Left ventricle myocardium inferior (tissue), 1 donor: ENCODE data around the gene ENTHD1. TPM values are rescaled to one million over a fixed set of nuclear protein-coding genes. Genes with fewer than 3 reads are reported as not detected.

ENCODE experiments used
- DNase-seq: peaks from one replicate; pipeline ENCODE4 v3.0.0-alpha.2; 2020
- H3K27ac ChIP-seq: fragments of 200-600 bp; replicated peaks from 2 replicates; pipeline ENCODE4 v1.8.0; 2021
- H3K27me3 ChIP-seq: fragments of 200-600 bp; 2 replicates; pipeline ENCODE4 v1.8.0; 2021; ENCODE audit warnings: low read depth
- H3K36me3 ChIP-seq: fragments of 200-600 bp; 2 replicates; pipeline ENCODE4 v1.8.0; 2021
- H3K4me1 ChIP-seq: fragments of 200-600 bp; 2 replicates; pipeline ENCODE4 v1.8.0; 2021
- H3K4me3 ChIP-seq: fragments of 200-600 bp; 2 replicates; pipeline ENCODE4 v1.8.0; 2021; ENCODE audit warnings: mild to moderate bottlenecking, moderate library complexity
- H3K9me3 ChIP-seq: fragments of 200-600 bp; replicated peaks from 2 replicates; pipeline ENCODE4 v1.8.0; 2021
- intact Hi-C: fragments of 100-400 bp; cut with micrococcal nuclease; formaldehyde crosslinking; loops from one replicate; pipeline ENCODE4 v1.11.0; 2022
- total RNA-seq: library from RNA; stranded (reverse); fragmentation: NEBNext Ultra II Directional; extraction: Animal tissue kit (Norgen Biotek cat#: 25700); gene quantifications from one replicate; pipeline ENCODE4 v1.2.1, GENCODE V29; 2021
- TF ChIP-seq, protein P1 (sequence below): fragments of 200-600 bp; IDR thresholded peaks from 2 replicates; pipeline ENCODE4 v1.8.0; 2021; ENCODE audit warnings: antibody characterized with exemption, mild to moderate bottlenecking, borderline replicate concordance
- donor health status: DM: no; HTN: yes; CAD: no; lungs with severe emphysema.

ENTHD1 gene
- total RNA-seq, 1 donor from 2014 or later = not detected

DNA sequence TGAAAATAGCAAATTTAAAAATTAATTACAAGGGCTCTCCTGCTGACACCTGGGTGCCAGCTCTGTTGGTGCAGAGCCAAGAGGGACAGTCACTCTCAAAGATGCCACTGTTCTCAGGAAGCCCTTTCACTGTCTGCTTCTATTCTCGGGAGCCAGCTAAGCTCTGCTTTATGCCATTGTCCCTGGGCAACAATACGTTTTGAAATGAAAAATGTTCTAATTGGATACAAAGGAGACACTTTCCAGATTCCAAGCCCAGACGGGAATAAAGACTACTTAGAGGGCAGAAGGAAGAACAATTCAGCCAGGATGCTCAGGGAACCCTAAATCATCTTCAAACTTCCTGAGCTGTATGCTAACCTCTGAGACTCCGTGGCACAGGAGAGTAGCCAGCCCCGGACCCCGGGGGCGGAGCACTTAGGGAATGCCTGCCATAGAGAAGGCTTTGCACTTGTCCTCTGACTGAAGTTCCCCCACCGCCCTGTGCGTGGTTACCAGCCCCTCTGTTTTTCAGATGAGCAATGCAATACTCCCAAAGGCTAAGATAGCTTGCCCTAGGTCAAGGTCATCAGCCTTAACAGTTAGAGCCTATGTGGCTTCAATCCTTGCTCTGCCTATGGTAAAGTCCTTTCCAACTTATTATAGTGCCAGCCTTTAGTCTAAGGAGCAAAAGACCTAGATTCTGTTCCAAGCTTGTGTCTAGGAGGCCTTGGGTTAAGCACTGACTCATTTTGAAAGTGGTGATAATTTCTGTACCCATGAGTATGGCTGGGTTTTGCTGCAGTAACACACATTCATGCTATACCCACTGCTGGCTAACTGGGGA lies 172.1 kb downstream of the ENTHD1 start:
- TF ChIP-seq, protein P1, sequence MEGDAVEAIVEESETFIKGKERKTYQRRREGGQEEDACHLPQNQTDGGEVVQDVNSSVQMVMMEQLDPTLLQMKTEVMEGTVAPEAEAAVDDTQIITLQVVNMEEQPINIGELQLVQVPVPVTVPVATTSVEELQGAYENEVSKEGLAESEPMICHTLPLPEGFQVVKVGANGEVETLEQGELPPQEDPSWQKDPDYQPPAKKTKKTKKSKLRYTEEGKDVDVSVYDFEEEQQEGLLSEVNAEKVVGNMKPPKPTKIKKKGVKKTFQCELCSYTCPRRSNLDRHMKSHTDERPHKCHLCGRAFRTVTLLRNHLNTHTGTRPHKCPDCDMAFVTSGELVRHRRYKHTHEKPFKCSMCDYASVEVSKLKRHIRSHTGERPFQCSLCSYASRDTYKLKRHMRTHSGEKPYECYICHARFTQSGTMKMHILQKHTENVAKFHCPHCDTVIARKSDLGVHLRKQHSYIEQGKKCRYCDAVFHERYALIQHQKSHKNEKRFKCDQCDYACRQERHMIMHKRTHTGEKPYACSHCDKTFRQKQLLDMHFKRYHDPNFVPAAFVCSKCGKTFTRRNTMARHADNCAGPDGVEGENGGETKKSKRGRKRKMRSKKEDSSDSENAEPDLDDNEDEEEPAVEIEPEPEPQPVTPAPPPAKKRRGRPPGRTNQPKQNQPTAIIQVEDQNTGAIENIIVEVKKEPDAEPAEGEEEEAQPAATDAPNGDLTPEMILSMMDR = no peak

DNA sequence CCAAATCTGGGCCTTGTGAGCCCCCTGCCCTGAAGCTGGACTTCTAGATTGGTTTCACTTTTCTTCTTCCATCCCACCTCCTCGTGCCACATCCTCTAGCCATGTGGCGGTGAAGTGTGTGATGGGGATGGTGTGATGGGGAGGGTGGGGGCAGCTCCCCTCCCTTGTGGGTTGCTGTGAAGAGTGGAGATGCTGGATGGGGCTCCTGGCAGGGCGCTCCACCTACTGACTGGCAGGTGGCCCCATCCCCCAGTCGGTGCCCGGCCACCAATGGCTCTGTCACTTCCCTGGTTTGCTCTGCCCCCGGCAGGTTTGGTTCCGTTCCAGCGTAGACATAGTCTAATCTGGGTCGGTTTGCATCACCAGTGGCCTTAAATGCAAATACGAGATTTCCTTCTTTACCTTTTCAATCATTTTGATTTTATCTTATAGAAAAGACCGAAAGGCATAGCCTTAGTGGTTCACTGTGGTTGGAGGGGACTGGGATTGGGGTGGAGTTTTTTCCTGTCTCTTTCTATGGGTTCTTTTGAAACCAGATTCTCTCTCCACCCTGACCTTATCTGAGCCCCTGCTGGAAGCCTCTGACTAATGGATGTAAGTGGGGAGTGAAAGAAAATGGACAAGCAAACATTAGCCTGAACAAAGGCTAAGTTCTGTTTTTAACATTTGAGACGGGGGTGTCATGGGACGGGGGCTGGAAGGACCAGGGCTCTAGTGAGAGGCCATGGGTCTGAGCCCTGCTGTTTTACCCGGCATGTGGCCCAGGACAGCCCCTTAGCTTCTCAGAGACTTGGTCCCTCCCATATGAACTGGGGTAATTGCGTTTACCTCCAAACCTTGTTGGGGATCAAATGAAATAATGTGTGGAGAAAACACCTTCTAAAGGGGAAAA lies 173.8 kb downstream of the ENTHD1 start:
- Histone ChIP-seq H3K4me3 (no peak overlapping the region), H3K9me3 (no peaks in the 10 kb centered on the region), H3K27ac (no peak overlapping the region), H3K36me3 (no peaks in the 10 kb centered on the region), H3K27me3 (peaks cover 84% of the 10 kb centered on the region), H3K4me1 (no peaks in the 10 kb centered on the region)
- TF ChIP-seq, protein P1 = no peak
- intact Hi-C loops = no loop called here
- no peak for DNase-seq

More for the DNA sequence above, 172.1 kb downstream of the ENTHD1 start:
- H3K36me3 ChIP-seq = no peaks in the 10 kb centered on the region
- H3K9me3 ChIP-seq = no peaks in the 10 kb centered on the region
- H3K27ac ChIP-seq = no peak overlapping the region
- intact Hi-C loops = no loop called here
- no peak overlapping the region for H3K4me3 ChIP-seq
- peaks cover 84% of the 10 kb centered on the region for H3K27me3 ChIP-seq
- no peak for DNase-seq
- no peaks in the 10 kb centered on the region for H3K4me1 ChIP-seq

DNA sequence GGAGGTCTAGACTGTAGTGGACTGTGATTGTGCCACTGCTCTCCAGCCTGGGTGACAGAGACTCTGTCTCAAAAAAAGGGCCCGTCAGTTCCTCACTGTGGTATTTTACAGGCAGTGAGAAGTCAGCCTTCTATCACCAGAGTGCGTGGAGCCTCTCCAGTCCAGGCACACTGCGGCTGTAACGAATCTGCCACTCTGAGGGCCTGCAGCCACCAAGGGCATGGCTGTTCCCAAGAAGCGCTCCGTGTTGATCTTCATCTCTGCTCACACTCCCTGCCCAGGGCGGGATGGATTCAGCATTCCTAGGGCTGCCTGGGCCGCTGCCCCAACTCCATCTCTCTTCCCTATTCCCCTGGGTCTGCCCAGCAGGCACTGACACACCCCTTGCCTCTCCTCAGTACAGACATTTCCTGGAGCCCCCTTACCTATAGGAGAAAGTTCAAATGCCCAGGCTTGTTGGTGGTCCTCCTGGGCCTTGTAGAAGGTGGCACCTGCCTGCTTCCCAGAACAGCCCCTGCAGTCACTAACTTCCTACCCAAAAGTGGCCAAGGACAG lies 174.6 kb downstream of the ENTHD1 start:
- intact Hi-C loops = no loop called here
- no peak overlapping the region for H3K4me3 ChIP-seq
- H3K9me3 ChIP-seq = no peaks in the 10 kb centered on the region
- no peaks in the 10 kb centered on the region for H3K36me3 ChIP-seq
- DNase-seq = no peak
- no peaks in the 10 kb centered on the region for H3K4me1 ChIP-seq
- H3K27me3 ChIP-seq = peaks cover 83% of the 10 kb centered on the region
- H3K27ac ChIP-seq = no peak overlapping the region
- TF ChIP-seq, protein P1 = no peak

DNA sequence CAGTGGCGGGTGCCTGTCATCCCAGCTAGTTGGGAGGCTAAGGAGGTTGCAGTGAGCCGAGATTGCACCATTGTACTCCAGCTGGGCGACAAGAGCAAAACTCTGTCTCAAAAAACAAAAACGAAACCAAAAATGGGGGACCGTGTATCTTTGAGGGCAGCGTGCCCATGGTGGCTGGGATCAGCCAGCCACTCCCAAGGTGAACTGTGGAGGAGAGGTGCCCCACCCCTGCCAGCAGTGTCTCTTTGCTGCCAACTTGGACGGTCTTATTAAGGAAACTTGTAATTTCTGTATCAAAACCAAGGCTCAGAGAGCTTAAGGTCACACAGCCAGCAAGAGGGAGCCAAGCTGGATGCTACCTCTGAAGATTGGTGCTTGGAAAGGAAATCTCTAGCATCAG lies 175.4 kb downstream of the ENTHD1 start:
- peaks cover 89% of the 10 kb centered on the region for H3K27me3 ChIP-seq
- no peaks in the 10 kb centered on the region for H3K4me1 ChIP-seq
- H3K36me3 ChIP-seq = no peaks in the 10 kb centered on the region
- intact Hi-C loops = no loop called here
- TF ChIP-seq, protein P1 = no peak
- H3K27ac ChIP-seq = no peak overlapping the region
- no peak overlapping the region for H3K4me3 ChIP-seq
- H3K9me3 ChIP-seq = no peaks in the 10 kb centered on the region
- no peak for DNase-seq

DNA sequence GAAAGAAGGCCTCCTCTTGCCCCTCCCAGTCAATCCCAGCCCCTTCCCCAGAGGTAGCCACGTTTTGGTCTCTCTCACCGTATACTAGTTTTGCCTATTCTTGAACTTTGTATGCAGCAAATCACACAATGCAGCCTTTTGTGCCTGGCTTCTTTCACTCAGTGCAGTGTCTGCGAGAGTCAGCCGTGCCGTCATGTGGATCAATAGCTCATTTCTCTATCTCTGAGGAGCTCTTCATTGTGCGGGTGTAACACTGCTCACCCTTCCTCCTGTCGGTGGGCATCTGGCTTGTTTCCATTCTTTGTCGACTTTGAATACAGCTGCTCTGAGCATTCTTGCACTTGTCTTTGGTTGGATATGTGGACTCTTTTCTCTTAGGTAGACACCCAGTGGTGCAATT lies 176.5 kb downstream of the ENTHD1 start:
- intact Hi-C loops = no loop called here
- Histone ChIP-seq H3K36me3 (no peaks in the 10 kb centered on the region), H3K9me3 (no peaks in the 10 kb centered on the region), H3K27ac (no peak overlapping the region), H3K27me3 (peaks cover 91% of the 10 kb centered on the region), H3K4me3 (no peak overlapping the region), H3K4me1 (no peaks in the 10 kb centered on the region)
- DNase-seq = no peak
- TF ChIP-seq, protein P1 = no peak
